RWPE2 (cell line): ENCODE measurements around the gene QSOX1.

Source experiments
- ATAC-seq: fragments of 200-7000 bp; cut with Tn5 transposase; 3 replicates; pipeline ENCODE4 v1.9.1; 2021; ENCODE audit warnings: low read depth
- DNase-seq: peaks from one replicate; pipeline ENCODE4 v3.0.0-alpha.2; 2020; ENCODE audit warnings: low spot score
- H3K27ac ChIP-seq: fragments of 450-650 bp; 2 replicates; pipeline ENCODE4 v1.5.1; 2017; ENCODE audit warnings: mild to moderate bottlenecking; ENCODE audit not compliant: poor library complexity, severe bottlenecking
- H3K27me3 ChIP-seq: fragments of 250-450 bp; sonication (Bioruptor Pico); 2 replicates; pipeline ENCODE4 v1.5.1; 2021; ENCODE audit warnings: mild to moderate bottlenecking, moderate library complexity; ENCODE audit not compliant: insufficient read depth, poor library complexity, severe bottlenecking
- H3K36me3 ChIP-seq: fragments of 250-450 bp; sonication (Bioruptor Pico); 2 replicates; pipeline ENCODE4 v1.5.1; 2020; ENCODE audit warnings: low read depth, mild to moderate bottlenecking, moderate library complexity
- H3K4me1 ChIP-seq: fragments of 250-450 bp; sonication (Bioruptor Pico); 2 replicates; pipeline ENCODE4 v1.5.1; 2021; ENCODE audit warnings: mild to moderate bottlenecking, moderate library complexity; ENCODE audit not compliant: insufficient read depth, poor library complexity, severe bottlenecking
- H3K4me3 ChIP-seq: fragments of 250-450 bp; sonication (Bioruptor Pico); 2 replicates; pipeline ENCODE4 v1.5.1; 2021; ENCODE audit warnings: mild to moderate bottlenecking, moderate library complexity; ENCODE audit not compliant: severe bottlenecking
- H3K9me3 ChIP-seq: fragments of 250-450 bp; sonication (Bioruptor Pico); 2 replicates; pipeline ENCODE4 v1.5.1; 2021; ENCODE audit warnings: mild to moderate bottlenecking, moderate library complexity; ENCODE audit not compliant: severe bottlenecking
- CTCF ChIP-seq: fragments of 450-650 bp; IDR thresholded peaks from one replicate; pipeline ENCODE4 v1.5.1; 2017; ENCODE audit warnings: mild to moderate bottlenecking, moderate library complexity; ENCODE audit not compliant: poor library complexity, severe bottlenecking

Gene QSOX1

GRCh38 chr1:180136968-180137356 is 17.7 kb upstream of the QSOX1 start:
- no peak for TF ChIP-seq CTCF
- peak overlapping the region; percentile 58 for H3K27ac ChIP-seq

GRCh38 chr1:180137776-180138175 is 16.9 kb upstream of the QSOX1 start:
- H3K4me1 ChIP-seq: peaks cover 11% of the 10 kb centered on the region

More at GRCh38 chr1:180136968-180137356, 17.7 kb upstream of the QSOX1 start:
- Histone ChIP-seq H3K4me1 (peaks cover 11% of the 10 kb centered on the region), H3K27me3 (no peaks in the 10 kb centered on the region), H3K36me3 (no peaks in the 10 kb centered on the region), H3K9me3 (no peaks in the 10 kb centered on the region), H3K4me3 (no peak overlapping the region)
- DNase-seq (no peak), ATAC-seq (no peak)

GRCh38 chr1:180141381-180141934 is 13.2 kb upstream of the QSOX1 start:
- no peaks in the 10 kb centered on the region for H3K9me3 ChIP-seq
- no peak for TF ChIP-seq CTCF

More at GRCh38 chr1:180137776-180138175, 16.9 kb upstream of the QSOX1 start:
- no peaks in the 10 kb centered on the region for H3K27me3 ChIP-seq
- no peak overlapping the region for H3K27ac ChIP-seq
- ATAC-seq: no peak
- H3K36me3 ChIP-seq: no peaks in the 10 kb centered on the region
- H3K9me3 ChIP-seq: no peaks in the 10 kb centered on the region
- H3K4me3 ChIP-seq: no peak overlapping the region
- TF ChIP-seq CTCF: no peak
- DNase-seq: no peak

GRCh38 chr1:180143359-180143758 is 11.3 kb upstream of the QSOX1 start:
- TF ChIP-seq CTCF: no peak
- ATAC-seq: 0 out of 3 replicates have a peak, but pooled peaks have one; percentile 12

More at GRCh38 chr1:180141381-180141934, 13.2 kb upstream of the QSOX1 start:
- Histone ChIP-seq H3K27me3 (no peaks in the 10 kb centered on the region), H3K27ac (no peak overlapping the region), H3K4me1 (peaks cover 6% of the 10 kb centered on the region), H3K36me3 (no peaks in the 10 kb centered on the region), H3K4me3 (no peak overlapping the region)
- ATAC-seq (no peak), DNase-seq (no peak)

GRCh38 chr1:180144659-180145357 is 9.9 kb upstream of the QSOX1 start:
- ATAC-seq (no peak), DNase-seq (no peak)
- no peak overlapping the region for H3K4me3 ChIP-seq
- no peaks in the 10 kb centered on the region for H3K36me3 ChIP-seq
- H3K27me3 ChIP-seq: no peaks in the 10 kb centered on the region
- TF ChIP-seq CTCF: no peak
- H3K4me1 ChIP-seq: no peaks in the 10 kb centered on the region
- H3K9me3 ChIP-seq: no peaks in the 10 kb centered on the region
- H3K27ac ChIP-seq: no peak overlapping the region

More at GRCh38 chr1:180143359-180143758, 11.3 kb upstream of the QSOX1 start:
- Histone ChIP-seq H3K36me3 (no peaks in the 10 kb centered on the region), H3K27ac (no peak overlapping the region), H3K9me3 (no peaks in the 10 kb centered on the region), H3K4me3 (no peak overlapping the region), H3K4me1 (no peaks in the 10 kb centered on the region), H3K27me3 (no peaks in the 10 kb centered on the region)
- DNase-seq: no peak
